Panc1 (cell line): ENCODE measurements around the gene RAD23A. TPM values are rescaled to one million over a fixed set of nuclear protein-coding genes. Genes with fewer than 3 reads are reported as not detected.

ENCODE experiments used
- ATAC-seq: fragments of 200-7000 bp; cut with Tn5 transposase; 2 replicates; pipeline ENCODE4 v1.9.1; 2020; ENCODE audit warnings: mild to moderate bottlenecking, moderate library complexity
- BruUV-seq: library from RNA; stranded (reverse); fragments of 400-500 nt; replicated peaks from 2 replicates; lab custom pipeline; 2021; lab: Mats Ljungman, UMichigan
- CTCF ChIA-PET: fragments of 300-600 bp; sonication (Branson Sonifier 250); formaldehyde crosslinking; loops from one replicate; lab custom pipeline; 2022; ENCODE audit warnings: antibody characterized with exemption; lab: Charles Lee
- POLR2A ChIA-PET: fragments of 300-600 bp; sonication (Branson Sonifier 250); formaldehyde crosslinking; loops from one replicate; lab custom pipeline; 2022; ENCODE audit warnings: antibody characterized with exemption; lab: Charles Lee
- DNase-seq: peaks from one replicate; pipeline ENCODE4 v3.0.0-alpha.2; 2010; ENCODE audit warnings: low read depth, low spot score
- H3K27ac ChIP-seq: 2 replicates; pipeline ENCODE4 v1.5.1; 2011; ENCODE audit warnings: mild to moderate bottlenecking, low read length, inconsistent platforms
- H3K27me3 ChIP-seq: fragments of 200-500 bp; sonication (Bioruptor generic); 2 replicates; pipeline ENCODE4 v1.6.0; 2014; ENCODE audit warnings: low read length, inconsistent platforms; ENCODE audit not compliant: control insufficient read depth, insufficient read depth
- H3K36me3 ChIP-seq: fragments of 200-500 bp; sonication (Bioruptor generic); 2 replicates; pipeline ENCODE4 v1.5.1; 2014; ENCODE audit warnings: inconsistent platforms, mild to moderate bottlenecking, low read length, moderate library complexity; ENCODE audit not compliant: control insufficient read depth, insufficient read depth
- H3K4me1 ChIP-seq: 2 replicates; pipeline ENCODE4 v1.5.1; 2011; ENCODE audit warnings: inconsistent platforms, mild to moderate bottlenecking, low read length, moderate library complexity; ENCODE audit not compliant: control insufficient read depth, insufficient read depth
- H3K4me3 ChIP-seq, 2 experiments: 2 replicates each; pipeline ENCODE4 v1.5.1; 2011 to 2012; ENCODE audit warnings: low read depth in 2 of 2, low read length in 2 of 2, mild to moderate bottlenecking in 2 of 2, inconsistent platforms in 1 of 2, moderate library complexity in 1 of 2
- H3K9me3 ChIP-seq: fragments of 200-500 bp; sonication (Bioruptor generic); 2 replicates; pipeline ENCODE4 v1.5.1; 2014; ENCODE audit warnings: low read depth, mild to moderate bottlenecking, inconsistent platforms, low read length, moderate library complexity; ENCODE audit not compliant: control insufficient read depth, insufficient read depth
- CTCF ChIP-seq: fragments of 450-650 bp; IDR thresholded peaks from 2 replicates; pipeline ENCODE4 v1.5.1; 2017; ENCODE audit warnings: mild to moderate bottlenecking
- POLR2AphosphoS5 ChIP-seq: IDR thresholded peaks from 2 replicates; pipeline ENCODE4 v1.6.1; 2012; ENCODE audit warnings: mild to moderate bottlenecking, low read depth, low read length, moderate library complexity
- REST ChIP-seq, 2 experiments: IDR thresholded peaks; 2 replicates each; pipeline ENCODE4 v1.6.1; 2011 to 2012; ENCODE audit warnings: low read depth in 2 of 2, control low read depth in 1 of 2, low read length in 1 of 2, mild to moderate bottlenecking in 1 of 2, moderate library complexity in 1 of 2; ENCODE audit not compliant: insufficient read depth in 1 of 2
- SIN3A ChIP-seq: IDR thresholded peaks from 2 replicates; pipeline ENCODE4 v1.6.1; 2012; ENCODE audit warnings: low read depth, mild to moderate bottlenecking, low read length, moderate library complexity, borderline replicate concordance; ENCODE audit not compliant: insufficient read depth
- TCF7L2 ChIP-seq: IDR thresholded peaks from 2 replicates; pipeline ENCODE4 v1.6.1; 2011; ENCODE audit warnings: mild to moderate bottlenecking, low read depth, low read length, inconsistent platforms
- in situ Hi-C: cut with HindIII; loops from 2 replicates; pipeline ENCODE4 v1.10.0; 2016; ENCODE audit warnings: low sequenced_read_pairs, low pct_unique_long_range_greater_than_20kb
- intact Hi-C: fragments of 100-400 bp; cut with micrococcal nuclease; formaldehyde crosslinking; loops from one replicate; pipeline ENCODE4 v1.10.0; 2022; ENCODE audit not compliant: unreplicated experiment
- total RNA-seq: library from RNA; stranded (reverse); gene quantifications from one replicate; pipeline ENCODE4 v1.2.1, GENCODE V29; 2021; ENCODE audit not compliant: unreplicated experiment

RAD23A gene
- total RNA-seq, 1 experiment from 2014 or later = 111 TPM

GRCh38 chr19:12987781-12988180, 42.1 kb downstream of the RAD23A start:
- Histone ChIP-seq H3K9me3 (no peaks in the 10 kb centered on the region), H3K36me3 (no peaks in the 10 kb centered on the region), H3K4me3 (no peak overlapping the region), H3K27me3 (no peaks in the 10 kb centered on the region), H3K27ac (no peak overlapping the region), H3K4me1 (peaks cover 10% of the 10 kb centered on the region)
- in situ Hi-C loops = no loop called here
- no peak for ATAC-seq
- ChIA-PET CTCF (no interaction called here), POLR2A (no interaction called here)
- intact Hi-C loops = loop anchor here (10.0 kb wide), 1 partner anchor 47 kb away; no protein-coding TSS in a partner anchor
- no peak for DNase-seq
- no peak for TF ChIP-seq POLR2AphosphoS5
- no peak for TF ChIP-seq CTCF
- no peak for TF ChIP-seq SIN3A
- no TSS peak for BruUV-seq

GRCh38 chr19:12990431-12990830, 44.8 kb downstream of the RAD23A start:
- no TSS peak for BruUV-seq
- CTCF ChIA-PET = no interaction called here

More at GRCh38 chr19:12990431-12990830, 44.8 kb downstream of the RAD23A start:
- ATAC-seq = no peak
- Histone ChIP-seq H3K36me3 (no peaks in the 10 kb centered on the region), H3K4me1 (peaks cover 4% of the 10 kb centered on the region; the same call in 1 of the 2 replicates), H3K9me3 (no peaks in the 10 kb centered on the region), H3K27ac (no peak overlapping the region), H3K4me3 (no peak overlapping the region), H3K27me3 (no peaks in the 10 kb centered on the region)
- in situ Hi-C loops = no loop called here
- no peak for DNase-seq
- intact Hi-C loops = no loop called here
- no peak for TF ChIP-seq REST (IDR thresholded peaks at IDR 0.05; ENCODE audit: insufficient read depth in 1 of 2, low read depth in 2 of 2, low read length in 1 of 2)
- TF ChIP-seq POLR2AphosphoS5 = no peak
- TF ChIP-seq CTCF = no peak
- no peak for TF ChIP-seq SIN3A
- no peak for TF ChIP-seq TCF7L2
- POLR2A ChIA-PET = no interaction called here
